ENCODE measurements around the gene PDK4. TPM values are rescaled to one million over a fixed set of nuclear protein-coding genes. Genes with fewer than 3 reads are reported as not detected.

PDK4 gene
- total RNA-seq, 1 experiment from 2014 or later, result 1.2 TPM

- Mint-ChIP-seq H3K36me3 (ENCODE audit: insufficient read depth, unreplicated experiment) (no peaks in the 10 kb centered on the region), H3K9me3 (ENCODE audit: unreplicated experiment) (peaks cover 1% of the 10 kb centered on the region), H3K4me3 (ENCODE audit: unreplicated experiment) (no peak overlapping the region), H3K4me1 (ENCODE audit: insufficient read depth, unreplicated experiment) (no peaks in the 10 kb centered on the region), H3K27ac (ENCODE audit: low read depth, unreplicated experiment) (no peak overlapping the region), H3K27me3 (ENCODE audit: insufficient read depth, unreplicated experiment) (no peaks in the 10 kb centered on the region)
- no peak for DNase-seq (ENCODE audit: unreplicated experiment)
- CTCF ChIA-PET, result interaction anchor here (0.5 to 1.9 kb wide), 3 partner anchors 75 to 1087 kb away, joined by 3 to 7 read pairs (median 3); no protein-coding TSS in a partner anchor
- POLR2A ChIA-PET, result interaction anchor here (0.7 to 1.1 kb wide), 4 partner anchors 9 to 50 kb away, joined by 3 to 4 read pairs (median 3); no protein-coding TSS in a partner anchor
- BruUV-seq (replicated peaks), result no TSS peak
- no peak for TF ChIP-seq CTCF (IDR thresholded peaks at IDR 0.05; ENCODE audit: unreplicated experiment)
- intact Hi-C loops (cut with micrococcal nuclease), result no loop called here
Observed at GRCh38 chr7:95620631-95621030, 24.3 kb upstream of the PDK4 start.

GRCh38 chr7:95619921-95620320 lies 23.6 kb upstream of the PDK4 start:
- CTCF ChIA-PET, result interaction anchor here (0.5 to 1.9 kb wide), 4 partner anchors 66 to 1086 kb away, joined by 3 to 7 read pairs (median 4); no protein-coding TSS in a partner anchor
- H3K4me1 Mint-ChIP-seq (ENCODE audit: insufficient read depth, unreplicated experiment), result no peaks in the 10 kb centered on the region
- no peak overlapping the region for H3K4me3 Mint-ChIP-seq (ENCODE audit: unreplicated experiment)
- no peaks in the 10 kb centered on the region for H3K27me3 Mint-ChIP-seq (ENCODE audit: insufficient read depth, unreplicated experiment)
- POLR2A ChIA-PET, result interaction anchor here (0.7 to 1.0 kb wide), 2 partner anchors 12 to 51 kb away, joined by 3 to 4 read pairs; no protein-coding TSS in a partner anchor
- intact Hi-C loops (cut with micrococcal nuclease), result no loop called here
- no peak overlapping the region for H3K27ac Mint-ChIP-seq (ENCODE audit: low read depth, unreplicated experiment)
- no peaks in the 10 kb centered on the region for H3K36me3 Mint-ChIP-seq (ENCODE audit: insufficient read depth, unreplicated experiment)
- no peak for TF ChIP-seq CTCF (IDR thresholded peaks at IDR 0.05; ENCODE audit: unreplicated experiment)
- DNase-seq (ENCODE audit: unreplicated experiment), result no peak
- no TSS peak for BruUV-seq (replicated peaks)
- H3K9me3 Mint-ChIP-seq (ENCODE audit: unreplicated experiment), result peaks cover 8% of the 10 kb centered on the region

- Mint-ChIP-seq H3K4me1 (ENCODE audit: insufficient read depth, unreplicated experiment) (no peaks in the 10 kb centered on the region), H3K27me3 (ENCODE audit: insufficient read depth, unreplicated experiment) (no peaks in the 10 kb centered on the region), H3K9me3 (ENCODE audit: unreplicated experiment) (peaks cover 12% of the 10 kb centered on the region), H3K4me3 (ENCODE audit: unreplicated experiment) (no peak overlapping the region), H3K27ac (ENCODE audit: low read depth, unreplicated experiment) (no peak overlapping the region), H3K36me3 (ENCODE audit: insufficient read depth, unreplicated experiment) (no peaks in the 10 kb centered on the region)
- ChIA-PET POLR2A (interaction anchor here (1.0 kb wide), 1 partner anchor 12 kb away, joined by 3 read pairs; no protein-coding TSS in a partner anchor), CTCF (interaction anchor here (0.6 to 1.9 kb wide), 3 partner anchors 67 to 74 kb away, joined by 3 to 7 read pairs (median 5); no protein-coding TSS in a partner anchor)
- BruUV-seq (replicated peaks), result no TSS peak
- TF ChIP-seq CTCF (IDR thresholded peaks at IDR 0.05; ENCODE audit: unreplicated experiment), result no peak
- intact Hi-C loops (cut with micrococcal nuclease), result no loop called here
- no peak for DNase-seq (ENCODE audit: unreplicated experiment)
Observed at GRCh38 chr7:95619517-95619916, 23.2 kb upstream of the PDK4 start.

GRCh38 chr7:95614442-95614940 lies 18.2 kb upstream of the PDK4 start:
- CTCF ChIA-PET, result interaction anchor here (2.1 kb wide), 1 partner anchor 68 kb away, joined by 9 read pairs; no protein-coding TSS in a partner anchor
- no peak for DNase-seq (ENCODE audit: unreplicated experiment)
- Mint-ChIP-seq H3K27me3 (ENCODE audit: insufficient read depth, unreplicated experiment) (no peaks in the 10 kb centered on the region), H3K9me3 (ENCODE audit: unreplicated experiment) (peaks cover 15% of the 10 kb centered on the region), H3K4me3 (ENCODE audit: unreplicated experiment) (no peak overlapping the region), H3K27ac (ENCODE audit: low read depth, unreplicated experiment) (no peak overlapping the region), H3K4me1 (ENCODE audit: insufficient read depth, unreplicated experiment) (peaks cover 5% of the 10 kb centered on the region), H3K36me3 (ENCODE audit: insufficient read depth, unreplicated experiment) (no peaks in the 10 kb centered on the region)
- intact Hi-C loops (cut with micrococcal nuclease), result no loop called here
- TF ChIP-seq CTCF (IDR thresholded peaks at IDR 0.05; ENCODE audit: unreplicated experiment), result no peak
- POLR2A ChIA-PET, result no interaction called here
- BruUV-seq (replicated peaks), result no TSS peak
